SK-N-SH (cell line): Measurements from ENCODE around the gene KNDC1.

Experiments used
- FOXJ3 ChIP-seq: sonication (generic); formaldehyde crosslinking; IDR thresholded peaks from 2 replicates; pipeline ENCODE4 v1.5.1; 2020; ENCODE audit warnings: mild to moderate bottlenecking, missing genetic modification reagents
- FOXM1 ChIP-seq: IDR thresholded peaks from 2 replicates; pipeline ENCODE4 v1.4.0; 2012; ENCODE audit warnings: low read depth, mild to moderate bottlenecking
- JUND ChIP-seq: IDR thresholded peaks from 2 replicates; pipeline ENCODE4 v1.4.0; 2012
- RFX5 ChIP-seq: IDR thresholded peaks from 2 replicates; pipeline ENCODE4 v1.6.1; 2012; ENCODE audit warnings: mild to moderate bottlenecking, improper control_type of control experiment, low read length
- TAF1 ChIP-seq: IDR thresholded peaks from 2 replicates; pipeline ENCODE4 v1.6.1; 2012; ENCODE audit warnings: low read depth, mild to moderate bottlenecking, low read length, moderate library complexity, borderline replicate concordance
- TF ChIP-seq, protein P1 (sequence below): IDR thresholded peaks from 2 replicates; pipeline ENCODE4 v1.4.0; 2012; ENCODE audit warnings: low read depth, borderline replicate concordance
- TF ChIP-seq, protein P2 (sequence below): fragments of 200-600 bp; sonication (generic); IDR thresholded peaks from 2 replicates; pipeline ENCODE4 v1.6.1; 2017; ENCODE audit warnings: antibody characterized with exemption, mild to moderate bottlenecking, moderate library complexity
- TF ChIP-seq, protein P3 (sequence below): IDR thresholded peaks from 2 replicates; pipeline ENCODE4 v1.6.1; 2012; ENCODE audit warnings: mild to moderate bottlenecking, low read depth, low read length, moderate library complexity
- TF ChIP-seq, protein P4 (sequence below): IDR thresholded peaks from 2 replicates; pipeline ENCODE4; 2012
- TF ChIP-seq, protein P5 (sequence below): IDR thresholded peaks from 2 replicates; pipeline ENCODE4 v1.4.0; 2012; ENCODE audit warnings: low read depth

DNA sequence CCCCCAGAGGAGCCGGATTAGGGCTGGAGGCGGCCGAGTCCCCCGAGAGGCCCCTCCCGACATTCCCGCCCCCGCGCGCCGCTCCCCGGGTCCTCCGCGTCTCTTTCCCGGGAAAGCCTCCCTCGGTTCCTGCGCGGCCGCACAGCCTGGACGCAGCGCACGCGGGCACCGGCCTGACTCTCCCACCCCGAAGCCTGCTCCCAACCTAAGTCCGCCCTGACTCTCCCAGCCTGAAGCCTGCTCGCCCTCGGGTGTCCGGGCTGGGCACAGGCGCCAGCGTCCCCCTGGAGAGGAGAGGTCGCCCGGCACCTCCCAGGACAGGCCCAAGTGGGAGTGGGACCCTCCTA lies 77.2 kb downstream of the KNDC1 start:
- TF ChIP-seq, protein P1, sequence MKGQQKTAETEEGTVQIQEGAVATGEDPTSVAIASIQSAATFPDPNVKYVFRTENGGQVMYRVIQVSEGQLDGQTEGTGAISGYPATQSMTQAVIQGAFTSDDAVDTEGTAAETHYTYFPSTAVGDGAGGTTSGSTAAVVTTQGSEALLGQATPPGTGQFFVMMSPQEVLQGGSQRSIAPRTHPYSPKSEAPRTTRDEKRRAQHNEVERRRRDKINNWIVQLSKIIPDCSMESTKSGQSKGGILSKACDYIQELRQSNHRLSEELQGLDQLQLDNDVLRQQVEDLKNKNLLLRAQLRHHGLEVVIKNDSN, result no peak
- TF ChIP-seq, protein P2, sequence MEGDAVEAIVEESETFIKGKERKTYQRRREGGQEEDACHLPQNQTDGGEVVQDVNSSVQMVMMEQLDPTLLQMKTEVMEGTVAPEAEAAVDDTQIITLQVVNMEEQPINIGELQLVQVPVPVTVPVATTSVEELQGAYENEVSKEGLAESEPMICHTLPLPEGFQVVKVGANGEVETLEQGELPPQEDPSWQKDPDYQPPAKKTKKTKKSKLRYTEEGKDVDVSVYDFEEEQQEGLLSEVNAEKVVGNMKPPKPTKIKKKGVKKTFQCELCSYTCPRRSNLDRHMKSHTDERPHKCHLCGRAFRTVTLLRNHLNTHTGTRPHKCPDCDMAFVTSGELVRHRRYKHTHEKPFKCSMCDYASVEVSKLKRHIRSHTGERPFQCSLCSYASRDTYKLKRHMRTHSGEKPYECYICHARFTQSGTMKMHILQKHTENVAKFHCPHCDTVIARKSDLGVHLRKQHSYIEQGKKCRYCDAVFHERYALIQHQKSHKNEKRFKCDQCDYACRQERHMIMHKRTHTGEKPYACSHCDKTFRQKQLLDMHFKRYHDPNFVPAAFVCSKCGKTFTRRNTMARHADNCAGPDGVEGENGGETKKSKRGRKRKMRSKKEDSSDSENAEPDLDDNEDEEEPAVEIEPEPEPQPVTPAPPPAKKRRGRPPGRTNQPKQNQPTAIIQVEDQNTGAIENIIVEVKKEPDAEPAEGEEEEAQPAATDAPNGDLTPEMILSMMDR, result no peak
- TF ChIP-seq, protein P3, sequence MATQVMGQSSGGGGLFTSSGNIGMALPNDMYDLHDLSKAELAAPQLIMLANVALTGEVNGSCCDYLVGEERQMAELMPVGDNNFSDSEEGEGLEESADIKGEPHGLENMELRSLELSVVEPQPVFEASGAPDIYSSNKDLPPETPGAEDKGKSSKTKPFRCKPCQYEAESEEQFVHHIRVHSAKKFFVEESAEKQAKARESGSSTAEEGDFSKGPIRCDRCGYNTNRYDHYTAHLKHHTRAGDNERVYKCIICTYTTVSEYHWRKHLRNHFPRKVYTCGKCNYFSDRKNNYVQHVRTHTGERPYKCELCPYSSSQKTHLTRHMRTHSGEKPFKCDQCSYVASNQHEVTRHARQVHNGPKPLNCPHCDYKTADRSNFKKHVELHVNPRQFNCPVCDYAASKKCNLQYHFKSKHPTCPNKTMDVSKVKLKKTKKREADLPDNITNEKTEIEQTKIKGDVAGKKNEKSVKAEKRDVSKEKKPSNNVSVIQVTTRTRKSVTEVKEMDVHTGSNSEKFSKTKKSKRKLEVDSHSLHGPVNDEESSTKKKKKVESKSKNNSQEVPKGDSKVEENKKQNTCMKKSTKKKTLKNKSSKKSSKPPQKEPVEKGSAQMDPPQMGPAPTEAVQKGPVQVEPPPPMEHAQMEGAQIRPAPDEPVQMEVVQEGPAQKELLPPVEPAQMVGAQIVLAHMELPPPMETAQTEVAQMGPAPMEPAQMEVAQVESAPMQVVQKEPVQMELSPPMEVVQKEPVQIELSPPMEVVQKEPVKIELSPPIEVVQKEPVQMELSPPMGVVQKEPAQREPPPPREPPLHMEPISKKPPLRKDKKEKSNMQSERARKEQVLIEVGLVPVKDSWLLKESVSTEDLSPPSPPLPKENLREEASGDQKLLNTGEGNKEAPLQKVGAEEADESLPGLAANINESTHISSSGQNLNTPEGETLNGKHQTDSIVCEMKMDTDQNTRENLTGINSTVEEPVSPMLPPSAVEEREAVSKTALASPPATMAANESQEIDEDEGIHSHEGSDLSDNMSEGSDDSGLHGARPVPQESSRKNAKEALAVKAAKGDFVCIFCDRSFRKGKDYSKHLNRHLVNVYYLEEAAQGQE, result no peak
- TF ChIP-seq FOXM1 (no peak), RFX5 (no peak), JUND (no peak), TAF1 (no peak), FOXJ3 (no peak)
- TF ChIP-seq, protein P4, sequence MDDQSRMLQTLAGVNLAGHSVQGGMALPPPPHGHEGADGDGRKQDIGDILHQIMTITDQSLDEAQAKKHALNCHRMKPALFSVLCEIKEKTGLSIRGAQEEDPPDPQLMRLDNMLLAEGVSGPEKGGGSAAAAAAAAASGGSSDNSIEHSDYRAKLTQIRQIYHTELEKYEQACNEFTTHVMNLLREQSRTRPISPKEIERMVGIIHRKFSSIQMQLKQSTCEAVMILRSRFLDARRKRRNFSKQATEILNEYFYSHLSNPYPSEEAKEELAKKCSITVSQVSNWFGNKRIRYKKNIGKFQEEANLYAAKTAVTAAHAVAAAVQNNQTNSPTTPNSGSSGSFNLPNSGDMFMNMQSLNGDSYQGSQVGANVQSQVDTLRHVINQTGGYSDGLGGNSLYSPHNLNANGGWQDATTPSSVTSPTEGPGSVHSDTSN, result no peak
- TF ChIP-seq, protein P5, sequence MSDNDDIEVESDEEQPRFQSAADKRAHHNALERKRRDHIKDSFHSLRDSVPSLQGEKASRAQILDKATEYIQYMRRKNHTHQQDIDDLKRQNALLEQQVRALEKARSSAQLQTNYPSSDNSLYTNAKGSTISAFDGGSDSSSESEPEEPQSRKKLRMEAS, result no peak
